ENCODE data around the gene PARP1. TPM values are rescaled to one million over a fixed set of nuclear protein-coding genes. Genes with fewer than 3 reads are reported as not detected.

PARP1 gene
- polyA plus RNA-seq, 3 donors = 17.7 to 30.0 (median 23.3) TPM

GRCh38 chr1:226455843-226456242 is 48.0 kb upstream of the PARP1 start:
- H3K9ac ChIP-seq (ENCODE audit: insufficient read depth, low read length, poor library complexity, severe bottlenecking) = no peak overlapping the region
- no peak for DNase-seq
- Mint-ChIP-seq H3K27ac (no peak overlapping the region), H3K9me3 (peaks cover 0 to 5% (median 0%) of the 10 kb centered on the region in 7 donors), H3K4me3 (no peak overlapping the region), H3K4me1 (peaks cover 8% of the 10 kb centered on the region), H3K27me3 (ENCODE audit: low read depth in 3 of 3) (peaks cover 0 to 4% (median 0%) of the 10 kb centered on the region in 3 donors), H3K36me3 (no peaks in the 10 kb centered on the region)
- no peak overlapping the region for H3K27ac ChIP-seq (ENCODE audit: low read depth in 1 of 2, low read length in 2 of 2)
- no peak overlapping the region for H3K4me3 ChIP-seq (replicated peaks in 1 of 3; ENCODE audit: low read depth in 2 of 3, low read length in 3 of 3)
- H3K79me2 ChIP-seq (ENCODE audit: insufficient read depth, low read length) = no peaks in the 10 kb centered on the region
- H3K9me3 ChIP-seq (replicated peaks in 1 of 2; ENCODE audit: control insufficient read depth in 1 of 2, insufficient read depth in 1 of 2, low read length in 2 of 2) = no peaks in the 10 kb centered on the region
- H3K27me3 ChIP-seq (ENCODE audit: control insufficient read depth in 2 of 2, insufficient read depth in 2 of 2, low read length in 2 of 2) = no peaks in the 10 kb centered on the region
- no peaks in the 10 kb centered on the region for H4K20me1 ChIP-seq (ENCODE audit: insufficient read depth, low read length)
- no peaks in the 10 kb centered on the region for H3K36me3 ChIP-seq (replicated peaks in 1 of 2; ENCODE audit: control insufficient read depth in 1 of 2, insufficient read depth in 2 of 2, low read length in 2 of 2)
- no peaks in the 10 kb centered on the region for H3K4me1 ChIP-seq (ENCODE audit: control insufficient read depth in 1 of 2, insufficient read depth in 2 of 2, low read length in 2 of 2)
- TF ChIP-seq CTCF (IDR thresholded peaks at IDR 0.05) = no peak
- H3K4me2 ChIP-seq (replicated peaks; ENCODE audit: extremely low read depth, low read length, poor library complexity, severe bottlenecking) = no peak overlapping the region
- H2AFZ ChIP-seq (ENCODE audit: insufficient read depth, low read depth, low read length, poor library complexity, severe bottlenecking) = no peak overlapping the region
- intact Hi-C loops (cut with micrococcal nuclease) = no loop called here
- WGBS (ENCODE audit: insufficient coverage) = 91% methylated on average over 5 of the region's 10 CpGs

GRCh38 chr1:226454349-226454748 is 46.5 kb upstream of the PARP1 start:
- TF ChIP-seq CTCF (IDR thresholded peaks at IDR 0.05) = no peak
- intact Hi-C loops (cut with micrococcal nuclease) = no loop called here
- no peaks in the 10 kb centered on the region for H4K20me1 ChIP-seq (ENCODE audit: insufficient read depth, low read length)
- no peaks in the 10 kb centered on the region for H3K4me1 ChIP-seq (ENCODE audit: control insufficient read depth in 1 of 2, insufficient read depth in 2 of 2, low read length in 2 of 2)
- Mint-ChIP-seq H3K27ac (no peak overlapping the region), H3K36me3 (no peaks in the 10 kb centered on the region), H3K4me3 (no peak overlapping the region), H3K9me3 (peaks cover 0 to 5% (median 2%) of the 10 kb centered on the region in 7 donors), H3K27me3 (ENCODE audit: low read depth in 3 of 3) (peaks cover 0 to 4% (median 3%) of the 10 kb centered on the region in 3 donors), H3K4me1 (peaks cover 8% of the 10 kb centered on the region)
- H3K27ac ChIP-seq (ENCODE audit: low read depth in 1 of 2, low read length in 2 of 2) = no peak overlapping the region
- no peak for DNase-seq
- no peaks in the 10 kb centered on the region for H3K79me2 ChIP-seq (ENCODE audit: insufficient read depth, low read length)
- H2AFZ ChIP-seq (ENCODE audit: insufficient read depth, low read depth, low read length, poor library complexity, severe bottlenecking) = no peak overlapping the region
- no peak overlapping the region for H3K9ac ChIP-seq (ENCODE audit: insufficient read depth, low read length, poor library complexity, severe bottlenecking)
- H3K27me3 ChIP-seq (ENCODE audit: control insufficient read depth in 2 of 2, insufficient read depth in 2 of 2, low read length in 2 of 2) = no peaks in the 10 kb centered on the region
- no peak overlapping the region for H3K4me3 ChIP-seq (replicated peaks in 1 of 3; ENCODE audit: low read depth in 2 of 3, low read length in 3 of 3)
- no CpG with 5 or more reads among the region's 2 CpGs for WGBS (ENCODE audit: insufficient coverage)
- H3K9me3 ChIP-seq (replicated peaks in 1 of 2; ENCODE audit: control insufficient read depth in 1 of 2, insufficient read depth in 1 of 2, low read length in 2 of 2) = no peaks in the 10 kb centered on the region
- no peaks in the 10 kb centered on the region for H3K36me3 ChIP-seq (replicated peaks in 1 of 2; ENCODE audit: control insufficient read depth in 1 of 2, insufficient read depth in 2 of 2, low read length in 2 of 2)
- no peak overlapping the region for H3K4me2 ChIP-seq (replicated peaks; ENCODE audit: extremely low read depth, low read length, poor library complexity, severe bottlenecking)

All from CD14-positive monocyte (primary cell).